HEK293 (cell line): ENCODE results near the gene FNIP1.

Source experiments
- BCL11A ChIP-seq: fragments of 450-650 bp; formaldehyde crosslinking; IDR thresholded peaks from 2 replicates; pipeline ENCODE4 v1.5.1; 2016; ENCODE audit warnings: low read depth, missing biosample characterization, missing genetic modification characterization
- CTCF ChIP-seq: fragments of 450-650 bp; formaldehyde crosslinking; IDR thresholded peaks from 2 replicates; pipeline ENCODE4 v1.5.1; 2016; ENCODE audit warnings: missing biosample characterization, missing genetic modification characterization
- HOXA7 ChIP-seq: sonication (generic); formaldehyde crosslinking; IDR thresholded peaks from 2 replicates; pipeline ENCODE4 v1.8.1; 2022; ENCODE audit warnings: missing genetic modification reagents, borderline replicate concordance
- KLF1 ChIP-seq: fragments of 450-650 bp; formaldehyde crosslinking; IDR thresholded peaks from 2 replicates; pipeline ENCODE4 v1.5.1; 2016; ENCODE audit warnings: missing biosample characterization, missing genetic modification characterization
- KLF10 ChIP-seq: fragments of 450-650 bp; IDR thresholded peaks from 2 replicates; pipeline ENCODE4 v1.5.1; 2018; ENCODE audit warnings: missing biosample characterization, mild to moderate bottlenecking, missing genetic modification characterization
- MEIS1 ChIP-seq: sonication (generic); formaldehyde crosslinking; IDR thresholded peaks from 2 replicates; pipeline ENCODE4 v1.8.1; 2022; ENCODE audit warnings: missing genetic modification reagents, mild to moderate bottlenecking, borderline replicate concordance
- PRDM1 ChIP-seq: fragments of 450-650 bp; formaldehyde crosslinking; IDR thresholded peaks from 2 replicates; pipeline ENCODE4; 2016; ENCODE audit warnings: missing biosample characterization, missing genetic modification characterization
- ZBTB20 ChIP-seq: fragments of 450-650 bp; formaldehyde crosslinking; IDR thresholded peaks from 2 replicates; pipeline ENCODE4 v1.5.1; 2016; ENCODE audit warnings: missing biosample characterization, missing genetic modification characterization
- ZNF362 ChIP-seq: fragments of 450-650 bp; formaldehyde crosslinking; IDR thresholded peaks from 2 replicates; pipeline ENCODE4 v1.5.1; 2016; ENCODE audit warnings: missing biosample characterization, missing genetic modification characterization
- ZNF529 ChIP-seq: fragments of 450-650 bp; formaldehyde crosslinking; IDR thresholded peaks from 2 replicates; pipeline ENCODE4 v1.5.1; 2017; ENCODE audit warnings: missing genetic modification characterization, missing biosample characterization; ENCODE audit not compliant: insufficient replicate concordance
- ZNF704 ChIP-seq: fragments of 450-650 bp; formaldehyde crosslinking; IDR thresholded peaks from 2 replicates; pipeline ENCODE4 v1.5.1; 2016; ENCODE audit warnings: missing biosample characterization, missing genetic modification characterization

- TF ChIP-seq KLF1 (no peak), ZNF362 (tag by site-specific recombination) (no peak), CTCF (tag by site-specific recombination) (no peak), BCL11A (tag by site-specific recombination) (no peak), PRDM1 (tag by site-specific recombination) (no peak), ZNF529 (no peak), ZNF704 (no peak), ZBTB20 (no peak), MEIS1 (CRISPR knock-in tag) (no peak), HOXA7 (no peak), KLF10 (tag by site-specific recombination) (no peak)
These were observed 112.2 kb downstream of the FNIP1 start for GRCh38 chr5:131684595-131684994.
